GM12878 (cell line): Measurements from ENCODE around the gene SHISA7. TPM values are rescaled to one million over a fixed set of nuclear protein-coding genes. Genes with fewer than 3 reads are reported as not detected.

Experiments used
- ATAC-seq: fragments of 200-7000 bp; cut with Tn5 transposase; 3 replicates; pipeline ENCODE4 v1.9.1; 2020; ENCODE audit warnings: mild to moderate bottlenecking, moderate library complexity
- BruUV-seq: library from RNA; stranded (reverse); fragments of 400-500 nt; replicated peaks from 2 replicates; lab custom pipeline; 2021; lab: Mats Ljungman, UMichigan
- CTCF ChIA-PET: fragments of 300-600 bp; sonication (Branson Sonifier 250); formaldehyde crosslinking; extraction: SDS; loops from one replicate; lab custom pipeline; 2021; ENCODE audit warnings: inconsistent platforms; lab: Yijun Ruan, JAX
- POLR2A ChIA-PET: fragments of 350-600 bp; formaldehyde crosslinking; extraction: SDS; loops from one replicate; lab custom pipeline; 2021; ENCODE audit warnings: inconsistent platforms; lab: Charles Lee
- RAD21 ChIA-PET: fragments of 300-600 bp; sonication (Branson Sonifier 250); formaldehyde crosslinking; loops from one replicate; lab custom pipeline; 2023; ENCODE audit warnings: antibody characterized with exemption; ENCODE audit not compliant: unreplicated experiment; lab: Charles Lee
- SMC1A ChIA-PET: fragments of 300-600 bp; sonication (Branson Sonifier 250); formaldehyde crosslinking; loops from one replicate; lab custom pipeline; 2023; ENCODE audit not compliant: unreplicated experiment, uncharacterized antibody; lab: Charles Lee
- DNase-seq: peaks from one replicate; pipeline ENCODE4 v3.0.0-alpha.2; 2011; ENCODE audit warnings: low read depth, low spot score
- FAIRE-seq: peaks from 3 replicates; lab custom pipeline; 2011; peaks lifted over from hg19 to GRCh38; lab: Jason Lieb, UNC
- H2AFZ ChIP-seq: 2 replicates; pipeline ENCODE4 v1.6.0; 2011; ENCODE audit warnings: low read depth, low read length, control low read depth; ENCODE audit not compliant: control insufficient read depth
- H3K27ac ChIP-seq: 2 replicates; pipeline ENCODE4 v1.5.1; 2011; ENCODE audit warnings: control low read depth; ENCODE audit not compliant: control insufficient read depth, insufficient read depth
- H3K27me3 ChIP-seq, 2 experiments: replicated peaks in 1 of 2; 2 replicates each; pipeline versions ENCODE4 v1.6.0 to v1.6.1; 2011; ENCODE audit warnings: low read length in 1 of 2; ENCODE audit not compliant: control insufficient read depth in 2 of 2, insufficient read depth in 2 of 2
- H3K36me3 ChIP-seq, 2 experiments: 2 replicates each; pipeline ENCODE4 v1.5.1; 2011; ENCODE audit warnings: low read length in 1 of 2; ENCODE audit not compliant: control insufficient read depth in 2 of 2, insufficient read depth in 2 of 2
- H3K4me1 ChIP-seq: 2 replicates; pipeline ENCODE4 v1.6.1; 2011; ENCODE audit warnings: mild to moderate bottlenecking, low read length, moderate library complexity, mixed read lengths; ENCODE audit not compliant: control insufficient read depth, insufficient read depth
- H3K4me2 ChIP-seq: 2 replicates; pipeline ENCODE4 v1.6.0; 2011; ENCODE audit warnings: control low read depth; ENCODE audit not compliant: control insufficient read depth, insufficient read depth
- H3K4me3 ChIP-seq: fragments of 200-600 bp; sonication (generic); 2 replicates; pipeline ENCODE4 v1.5.1; 2016
- H3K79me2 ChIP-seq: 2 replicates; pipeline ENCODE4 v1.6.0; 2011; ENCODE audit warnings: low read length; ENCODE audit not compliant: control insufficient read depth, insufficient read depth
- H3K9ac ChIP-seq: 2 replicates; pipeline ENCODE4 v1.8.0; 2011; ENCODE audit warnings: low read length, control low read depth, mixed read lengths; ENCODE audit not compliant: control insufficient read depth, insufficient read depth
- H3K9me3 ChIP-seq: replicated peaks from 3 replicates; pipeline ENCODE4 v1.5.1; 2011; ENCODE audit warnings: mild to moderate bottlenecking, low read length; ENCODE audit not compliant: control insufficient read depth, insufficient read depth
- H4K20me1 ChIP-seq: 2 replicates; pipeline ENCODE4 v1.6.0; 2011; ENCODE audit not compliant: control insufficient read depth, insufficient read depth
- BHLHE40 ChIP-seq, 2 experiments: fragments of 450-650 bp in 1 of 2; IDR thresholded peaks; 2 replicates each; pipeline ENCODE4 v1.6.1; 2011 to 2017; ENCODE audit warnings: low read depth in 2 of 2, borderline replicate concordance in 1 of 2, improper control_type of control experiment in 1 of 2, low read length in 1 of 2, mild to moderate bottlenecking in 1 of 2
- CHD4 ChIP-seq: fragments of 200-600 bp; sonication (generic); IDR thresholded peaks from 2 replicates; pipeline ENCODE4 v1.6.1; 2016; ENCODE audit warnings: mild to moderate bottlenecking
- EED ChIP-seq: sonication (generic); IDR thresholded peaks from 2 replicates; pipeline ENCODE4 v1.6.1; 2016; ENCODE audit warnings: antibody characterized with exemption, low read depth
- GATAD2B ChIP-seq: fragments of 450-650 bp; conservative IDR thresholded peaks from 2 replicates; pipeline ENCODE4 v1.6.1; 2017; ENCODE audit warnings: low read depth, mild to moderate bottlenecking, moderate library complexity
- HDAC6 ChIP-seq: fragments of 200-600 bp; sonication (generic); IDR thresholded peaks from one replicate; pipeline ENCODE4 v1.8.0; 2017; ENCODE audit warnings: antibody characterized with exemption; ENCODE audit not compliant: unreplicated experiment
- IRF4 ChIP-seq: IDR thresholded peaks from 2 replicates; pipeline ENCODE4 v1.6.1; 2011; ENCODE audit warnings: low read depth, low read length
- KLF5 ChIP-seq: fragments of 450-650 bp; IDR thresholded peaks from 2 replicates; pipeline ENCODE4 v1.6.1; 2014; ENCODE audit warnings: mild to moderate bottlenecking; ENCODE audit not compliant: partially characterized antibody
- MEF2A ChIP-seq: IDR thresholded peaks from 2 replicates; pipeline ENCODE4 v1.6.1; 2011; ENCODE audit warnings: low read depth, mild to moderate bottlenecking, low read length, moderate library complexity; ENCODE audit not compliant: insufficient read depth
- NR2C1 ChIP-seq: fragments of 450-650 bp; IDR thresholded peaks from 2 replicates; pipeline ENCODE4 v1.6.1; 2017; ENCODE audit warnings: antibody characterized with exemption, mild to moderate bottlenecking, moderate library complexity
- RB1 ChIP-seq: fragments of 450-650 bp; formaldehyde crosslinking; IDR thresholded peaks from 2 replicates; pipeline ENCODE4 v1.6.1; 2017; ENCODE audit warnings: mild to moderate bottlenecking, borderline replicate concordance
- RELA ChIP-seq: fragments of 450-650 bp; IDR thresholded peaks from 2 replicates; pipeline ENCODE4 v1.8.0; 2014; ENCODE audit warnings: borderline replicate concordance; ENCODE audit not compliant: partially characterized antibody
- SMAD5 ChIP-seq: IDR thresholded peaks from 2 replicates; pipeline ENCODE4 v1.6.1; 2016; ENCODE audit warnings: antibody characterized with exemption, low read depth
- SP1 ChIP-seq: IDR thresholded peaks from one replicate; pipeline ENCODE4 v1.6.1; 2011; ENCODE audit warnings: low read depth, low read length
- SUZ12 ChIP-seq: fragments of 200-600 bp; sonication (generic); IDR thresholded peaks from one replicate; pipeline ENCODE4 v1.6.1; 2018; ENCODE audit warnings: antibody characterized with exemption, mild to moderate bottlenecking; ENCODE audit not compliant: unreplicated experiment
- ZBED1 ChIP-seq: IDR thresholded peaks from 2 replicates; pipeline ENCODE4 v1.6.1; 2016; ENCODE audit warnings: borderline replicate concordance
- WGBS: methylation state at CpG from one replicate; pipeline ENCODE4 v1.1.6; 2016; ENCODE audit warnings: low lambda C conversion rate; ENCODE audit not compliant: insufficient replicate concordance, insufficient coverage; ENCODE audit errors: missing lambda C conversion rate; 5-methylcytosine and 5-hydroxymethylcytosine counted together
- in situ Hi-C: fragments of 300-500 bp; cut with MboI; formaldehyde crosslinking; loops from 9 replicates; pipeline ENCODE4 v1.14.3; 2018; ENCODE audit warnings: mixed read lengths
- intact Hi-C: fragments of 100-400 bp; cut with micrococcal nuclease; formaldehyde crosslinking; loops from one replicate; pipeline ENCODE4 v1.14.2; 2022; ENCODE audit not compliant: unreplicated experiment
- polyA plus RNA-seq, 11 experiments: library from polyadenylated mRNA; depleted of rRNA in 4 of 11; unstranded in 6 of 11; stranded (reverse) in 5 of 11; fragments of >200 nt; fragmentation: Nextera tagmentation in 4 of 11; fragmentation: Illumina TruSeq in 1 of 11; extraction: Ambion mirVana in 4 of 11; extraction: Trizol in 1 of 11; gene quantifications; 1 replicate in 1 of 11; 2 replicates in 10 of 11; pipeline versions ENCODE4 v1.2.1 to v1.2.3, GENCODE V29; 2011 to 2016; ENCODE audit warnings: inconsistent platforms in 2 of 11, missing spikeins in 2 of 11, low read depth in 1 of 11
- total RNA-seq, 4 experiments: library from RNA; depleted of rRNA in 3 of 4; stranded (reverse); fragments of >200 nt in 3 of 4; fragmentation: Illumina TruSeq in 1 of 4; extraction: Trizol in 1 of 4; gene quantifications; 2 replicates each; pipeline versions ENCODE4 v1.2.1 to v1.2.3, GENCODE V29; 2013 to 2021
- TF ChIP-seq, protein P1 (sequence below): fragments of 150-350 bp; IDR thresholded peaks from 2 replicates; pipeline ENCODE4 v1.6.1; 2014; ENCODE audit warnings: mild to moderate bottlenecking, low read depth, low read length
- TF ChIP-seq, protein P2 (sequence below): fragments of 450-650 bp; formaldehyde crosslinking; IDR thresholded peaks from 2 replicates; pipeline ENCODE4 v1.4.0; 2022; ENCODE audit warnings: mild to moderate bottlenecking, moderate library complexity
- TF ChIP-seq, protein P3 (sequence below): fragments of 450-650 bp; formaldehyde crosslinking; IDR thresholded peaks from 2 replicates; pipeline ENCODE4 v1.5.0; 2022; ENCODE audit warnings: mild to moderate bottlenecking, missing genetic modification characterization

The SHISA7 gene
- total and polyA plus RNA-seq, 10 of the 15 experiments (the other 5 are each of a cell fraction or from before 2014, with no cell fraction given) = 0.03 TPM; not detected in 9

DNA sequence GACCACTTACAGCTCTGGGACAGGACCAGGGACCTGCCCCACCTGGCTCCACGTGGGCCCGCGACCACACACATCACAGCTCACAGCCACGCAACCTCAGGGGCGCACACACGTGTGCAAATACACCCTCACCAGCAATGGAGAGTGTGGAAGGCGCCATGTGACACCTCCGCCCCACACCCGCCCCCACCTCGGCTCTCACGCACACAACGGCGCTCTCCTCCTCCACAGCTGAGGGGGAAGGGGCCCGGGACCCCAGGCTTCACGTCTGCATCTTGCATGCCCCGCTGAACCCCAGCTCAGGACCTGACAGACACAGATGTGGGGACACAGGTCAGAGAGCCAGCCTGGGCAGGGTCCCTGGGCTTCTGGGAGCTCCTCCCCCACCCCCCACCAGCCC, 6.4 kb upstream of the SHISA7 start:
- BruUV-seq = no TSS peak
- Histone ChIP-seq H3K4me3 (no peak overlapping the region), H3K9me3 (no peaks in the 10 kb centered on the region), H3K79me2 (no peaks in the 10 kb centered on the region), H3K9ac (no peak overlapping the region), H3K27me3 (no peaks in the 10 kb centered on the region; a peak in 2 of 4 replicates), H3K4me1 (no peaks in the 10 kb centered on the region), H3K36me3 (peaks cover 0 to 3% of the 10 kb centered on the region in 2 experiments; a peak in 2 of 4 replicates), H4K20me1 (peaks cover 4% of the 10 kb centered on the region; the same call in 1 of the 2 replicates), H3K4me2 (no peak overlapping the region), H2AFZ (no peak overlapping the region), H3K27ac (no peak overlapping the region)
- ChIA-PET SMC1A (no interaction called here), POLR2A (no interaction called here), RAD21 (no interaction called here), CTCF (no interaction called here)
- in situ Hi-C loops (no loop called here), intact Hi-C loops (no loop called here)
- ATAC-seq (no peak), FAIRE-seq (no peak), DNase-seq (no peak)
- 51% methylated on average over 13 of the region's 16 CpGs for WGBS
- TF ChIP-seq ZBED1 (no peak), RELA (no peak), SUZ12 (no peak), KLF5 (no peak), NR2C1 (no peak), EED (no peak), HDAC6 (no peak), SP1 (no peak), MEF2A (no peak), BHLHE40 (IDR thresholded peaks at IDR 0.05; ENCODE audit: borderline replicate concordance in 1 of 2, low read depth in 2 of 2, low read length in 1 of 2) (no peak), CHD4 (no peak), SMAD5 (no peak), IRF4 (no peak), GATAD2B (no peak), RB1 (no peak)
- TF ChIP-seq, protein P1, sequence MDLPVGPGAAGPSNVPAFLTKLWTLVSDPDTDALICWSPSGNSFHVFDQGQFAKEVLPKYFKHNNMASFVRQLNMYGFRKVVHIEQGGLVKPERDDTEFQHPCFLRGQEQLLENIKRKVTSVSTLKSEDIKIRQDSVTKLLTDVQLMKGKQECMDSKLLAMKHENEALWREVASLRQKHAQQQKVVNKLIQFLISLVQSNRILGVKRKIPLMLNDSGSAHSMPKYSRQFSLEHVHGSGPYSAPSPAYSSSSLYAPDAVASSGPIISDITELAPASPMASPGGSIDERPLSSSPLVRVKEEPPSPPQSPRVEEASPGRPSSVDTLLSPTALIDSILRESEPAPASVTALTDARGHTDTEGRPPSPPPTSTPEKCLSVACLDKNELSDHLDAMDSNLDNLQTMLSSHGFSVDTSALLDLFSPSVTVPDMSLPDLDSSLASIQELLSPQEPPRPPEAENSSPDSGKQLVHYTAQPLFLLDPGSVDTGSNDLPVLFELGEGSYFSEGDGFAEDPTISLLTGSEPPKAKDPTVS = no peak
- TF ChIP-seq, protein P2, sequence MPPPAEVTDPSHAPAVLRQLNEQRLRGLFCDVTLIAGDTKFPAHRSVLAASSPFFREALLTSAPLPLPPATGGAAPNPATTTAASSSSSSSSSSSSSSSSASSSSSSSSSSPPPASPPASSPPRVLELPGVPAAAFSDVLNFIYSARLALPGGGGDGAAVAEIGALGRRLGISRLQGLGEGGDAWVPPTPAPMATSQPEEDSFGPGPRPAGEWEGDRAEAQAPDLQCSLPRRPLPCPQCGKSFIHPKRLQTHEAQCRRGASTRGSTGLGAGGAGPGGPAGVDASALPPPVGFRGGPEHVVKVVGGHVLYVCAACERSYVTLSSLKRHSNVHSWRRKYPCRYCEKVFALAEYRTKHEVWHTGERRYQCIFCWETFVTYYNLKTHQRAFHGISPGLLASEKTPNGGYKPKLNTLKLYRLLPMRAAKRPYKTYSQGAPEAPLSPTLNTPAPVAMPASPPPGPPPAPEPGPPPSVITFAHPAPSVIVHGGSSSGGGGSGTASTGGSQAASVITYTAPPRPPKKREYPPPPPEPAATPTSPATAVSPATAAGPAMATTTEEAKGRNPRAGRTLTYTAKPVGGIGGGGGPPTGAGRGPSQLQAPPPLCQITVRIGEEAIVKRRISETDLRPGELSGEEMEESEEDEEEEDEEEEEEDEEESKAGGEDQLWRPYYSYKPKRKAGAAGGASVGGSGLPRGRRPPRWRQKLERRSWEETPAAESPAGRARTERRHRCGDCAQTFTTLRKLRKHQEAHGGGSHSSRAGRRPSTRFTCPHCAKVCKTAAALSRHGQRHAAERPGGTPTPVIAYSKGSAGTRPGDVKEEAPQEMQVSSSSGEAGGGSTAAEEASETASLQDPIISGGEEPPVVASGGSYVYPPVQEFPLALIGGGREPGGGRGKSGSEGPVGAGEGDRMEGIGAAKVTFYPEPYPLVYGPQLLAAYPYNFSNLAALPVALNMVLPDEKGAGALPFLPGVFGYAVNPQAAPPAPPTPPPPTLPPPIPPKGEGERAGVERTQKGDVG = no peak
- TF ChIP-seq, protein P3, sequence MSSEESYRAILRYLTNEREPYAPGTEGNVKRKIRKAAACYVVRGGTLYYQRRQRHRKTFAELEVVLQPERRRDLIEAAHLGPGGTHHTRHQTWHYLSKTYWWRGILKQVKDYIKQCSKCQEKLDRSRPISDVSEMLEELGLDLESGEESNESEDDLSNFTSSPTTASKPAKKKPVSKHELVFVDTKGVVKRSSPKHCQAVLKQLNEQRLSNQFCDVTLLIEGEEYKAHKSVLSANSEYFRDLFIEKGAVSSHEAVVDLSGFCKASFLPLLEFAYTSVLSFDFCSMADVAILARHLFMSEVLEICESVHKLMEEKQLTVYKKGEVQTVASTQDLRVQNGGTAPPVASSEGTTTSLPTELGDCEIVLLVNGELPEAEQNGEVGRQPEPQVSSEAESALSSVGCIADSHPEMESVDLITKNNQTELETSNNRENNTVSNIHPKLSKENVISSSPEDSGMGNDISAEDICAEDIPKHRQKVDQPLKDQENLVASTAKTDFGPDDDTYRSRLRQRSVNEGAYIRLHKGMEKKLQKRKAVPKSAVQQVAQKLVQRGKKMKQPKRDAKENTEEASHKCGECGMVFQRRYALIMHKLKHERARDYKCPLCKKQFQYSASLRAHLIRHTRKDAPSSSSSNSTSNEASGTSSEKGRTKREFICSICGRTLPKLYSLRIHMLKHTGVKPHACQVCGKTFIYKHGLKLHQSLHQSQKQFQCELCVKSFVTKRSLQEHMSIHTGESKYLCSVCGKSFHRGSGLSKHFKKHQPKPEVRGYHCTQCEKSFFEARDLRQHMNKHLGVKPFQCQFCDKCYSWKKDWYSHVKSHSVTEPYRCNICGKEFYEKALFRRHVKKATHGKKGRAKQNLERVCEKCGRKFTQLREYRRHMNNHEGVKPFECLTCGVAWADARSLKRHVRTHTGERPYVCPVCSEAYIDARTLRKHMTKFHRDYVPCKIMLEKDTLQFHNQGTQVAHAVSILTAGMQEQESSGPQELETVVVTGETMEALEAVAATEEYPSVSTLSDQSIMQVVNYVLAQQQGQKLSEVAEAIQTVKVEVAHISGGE (CRISPR knock-in tag) = no peak
